HEK293 (cell line): ENCODE measurements around the gene ELL2.

Experiments used
- CTCF ChIA-PET: fragments of 350-600 bp; formaldehyde crosslinking; extraction: SDS; loops from one replicate; lab custom pipeline; 2021; ENCODE audit warnings: antibody characterized with exemption; lab: Yijun Ruan, JAX
- POLR2A ChIA-PET: fragments of 300-600 bp; formaldehyde crosslinking; extraction: SDS; loops from one replicate; lab custom pipeline; 2020; ENCODE audit warnings: antibody characterized with exemption, inconsistent platforms; lab: Yijun Ruan, JAX
- H3K27ac ChIP-seq: fragments of 200-500 bp; sonication (Bioruptor generic); 2 replicates; pipeline ENCODE4 v1.5.1; 2014; ENCODE audit warnings: low read depth, low read length, control low read depth, inconsistent platforms; ENCODE audit errors: extremely low read depth
- H3K36me3 ChIP-seq, 2 experiments: fragments of 200-500 bp in 1 of 2; sonication (Bioruptor generic) in 1 of 2; 1 replicate in 1 of 2; 2 replicates in 1 of 2; pipeline ENCODE4 v1.5.1; 2014 to 2017; ENCODE audit warnings: inconsistent platforms in 2 of 2, low read length in 2 of 2; ENCODE audit not compliant: control insufficient read depth in 2 of 2, insufficient read depth in 1 of 2
- H3K4me1 ChIP-seq: fragments of 200-500 bp; sonication (Bioruptor generic); 2 replicates; pipeline ENCODE4 v1.5.1; 2014; ENCODE audit warnings: mild to moderate bottlenecking, low read length, inconsistent platforms; ENCODE audit not compliant: control insufficient read depth, insufficient read depth
- H3K4me3 ChIP-seq: 2 replicates; pipeline ENCODE4 v1.5.1; 2011; ENCODE audit warnings: low read depth, mild to moderate bottlenecking, control low read depth, low read length, moderate library complexity
- H3K9me3 ChIP-seq: fragments of 200-500 bp; sonication (Bioruptor generic); 2 replicates; pipeline ENCODE4 v1.5.1; 2014; ENCODE audit warnings: low read depth, low read length, inconsistent platforms; ENCODE audit not compliant: control insufficient read depth, insufficient read depth
- EGR2 ChIP-seq: fragments of 450-650 bp; formaldehyde crosslinking; IDR thresholded peaks from 2 replicates; pipeline ENCODE4 v1.5.1; 2016; ENCODE audit warnings: low read depth, missing biosample characterization, missing genetic modification characterization
- OSR2 ChIP-seq: fragments of 450-650 bp; formaldehyde crosslinking; IDR thresholded peaks from 2 replicates; pipeline ENCODE4 v1.5.1; 2016; ENCODE audit warnings: missing biosample characterization, missing genetic modification characterization
- PRDM4 ChIP-seq: fragments of 450-650 bp; formaldehyde crosslinking; IDR thresholded peaks from 2 replicates; pipeline ENCODE4 v1.5.1; 2017; ENCODE audit warnings: missing biosample characterization, missing genetic modification characterization
- SP2 ChIP-seq: fragments of 450-650 bp; formaldehyde crosslinking; IDR thresholded peaks from 2 replicates; pipeline ENCODE4 v1.5.1; 2016; ENCODE audit warnings: missing biosample characterization, missing genetic modification characterization
- ZBTB49 ChIP-seq: fragments of 450-650 bp; formaldehyde crosslinking; IDR thresholded peaks from 2 replicates; pipeline ENCODE4 v1.5.1; 2016; ENCODE audit warnings: missing biosample characterization, missing genetic modification characterization, low read depth
- ZFHX2 ChIP-seq: fragments of 450-650 bp; formaldehyde crosslinking; conservative IDR thresholded peaks from 2 replicates; pipeline ENCODE4 v1.5.1; 2016; ENCODE audit warnings: missing biosample characterization, missing genetic modification characterization
- ZFP41 ChIP-seq: fragments of 450-650 bp; formaldehyde crosslinking; IDR thresholded peaks from 2 replicates; pipeline ENCODE4 v1.5.1; 2016; ENCODE audit warnings: missing biosample characterization, missing genetic modification characterization, borderline replicate concordance
- ZNF112 ChIP-seq: fragments of 450-650 bp; formaldehyde crosslinking; IDR thresholded peaks from 2 replicates; pipeline ENCODE4 v1.5.0; 2017; ENCODE audit warnings: missing biosample characterization, missing genetic modification characterization
- ZNF138 ChIP-seq: fragments of 450-650 bp; formaldehyde crosslinking; IDR thresholded peaks from 2 replicates; pipeline ENCODE4 v1.5.1; 2016; ENCODE audit warnings: missing biosample characterization, missing genetic modification characterization, borderline replicate concordance
- ZNF211 ChIP-seq: fragments of 450-650 bp; formaldehyde crosslinking; IDR thresholded peaks from 2 replicates; pipeline ENCODE4 v1.5.1; 2016; ENCODE audit warnings: low read depth, missing biosample characterization, missing genetic modification characterization
- ZNF239 ChIP-seq: fragments of 450-650 bp; formaldehyde crosslinking; IDR thresholded peaks from 2 replicates; pipeline ENCODE4 v1.5.1; 2016; ENCODE audit warnings: missing biosample characterization, missing genetic modification characterization
- ZNF37A ChIP-seq: fragments of 450-650 bp; IDR thresholded peaks from 2 replicates; pipeline ENCODE4 v1.5.1; 2018; ENCODE audit warnings: missing biosample characterization, missing genetic modification characterization
- ZNF585B ChIP-seq: fragments of 450-650 bp; formaldehyde crosslinking; IDR thresholded peaks from 2 replicates; pipeline ENCODE4 v1.5.1; 2016; ENCODE audit warnings: missing biosample characterization, missing genetic modification characterization
- ZNF677 ChIP-seq: fragments of 450-650 bp; IDR thresholded peaks from 2 replicates; pipeline ENCODE4 v1.5.0; 2018; ENCODE audit warnings: missing biosample characterization, mild to moderate bottlenecking, missing genetic modification characterization, moderate library complexity
- ZNF776 ChIP-seq: fragments of 450-650 bp; formaldehyde crosslinking; IDR thresholded peaks from 2 replicates; pipeline ENCODE4 v1.5.0; 2017; ENCODE audit warnings: missing biosample characterization, missing genetic modification characterization, borderline replicate concordance
- ZNF777 ChIP-seq: fragments of 450-650 bp; formaldehyde crosslinking; IDR thresholded peaks from 2 replicates; pipeline ENCODE4 v1.5.1; 2017; ENCODE audit warnings: missing biosample characterization, missing genetic modification characterization, borderline replicate concordance
- ZNF791 ChIP-seq: fragments of 450-650 bp; formaldehyde crosslinking; IDR thresholded peaks from 2 replicates; pipeline ENCODE4 v1.5.1; 2016; ENCODE audit warnings: missing biosample characterization, missing genetic modification characterization

ELL2 gene

GRCh38 chr5:95983080-95983479 is 21.4 kb upstream of the ELL2 start:
- Histone ChIP-seq H3K36me3 (no peaks in the 10 kb centered on the region), H3K27ac (no peak overlapping the region), H3K4me3 (no peak overlapping the region), H3K9me3 (no peaks in the 10 kb centered on the region), H3K4me1 (no peaks in the 10 kb centered on the region)
- ChIA-PET POLR2A (no interaction called here), CTCF (no interaction called here)
- no peak for TF ChIP-seq ZNF776 (tag by site-specific recombination)

- Histone ChIP-seq H3K4me3 (no peak overlapping the region), H3K9me3 (no peaks in the 10 kb centered on the region), H3K4me1 (peaks cover 10% of the 10 kb centered on the region), H3K36me3 (no peaks in the 10 kb centered on the region), H3K27ac (no peak overlapping the region)
- ChIA-PET CTCF (interaction anchor here (1.0 kb wide), 1 partner anchor 18 kb away, joined by 3 read pairs; no protein-coding TSS in a partner anchor), POLR2A (no interaction called here)
- no peak for TF ChIP-seq ZNF138 (tag by site-specific recombination)
- no peak for TF ChIP-seq ZNF776 (tag by site-specific recombination)
- TF ChIP-seq ZNF777 (tag by site-specific recombination), result no peak
Observed at GRCh38 chr5:95976606-95977005, 15.0 kb upstream of the ELL2 start.

GRCh38 chr5:95975703-95976102 is 14.1 kb upstream of the ELL2 start:
- peaks cover 10% of the 10 kb centered on the region for H3K4me1 ChIP-seq
- POLR2A ChIA-PET, result no interaction called here
- no peak overlapping the region for H3K4me3 ChIP-seq
- TF ChIP-seq ZNF112 (no peak), ZNF239 (tag by site-specific recombination) (no peak), OSR2 (tag by site-specific recombination) (peak; percentile 29; the same call in 1 of the 2 replicates), ZNF585B (tag by site-specific recombination) (no peak), ZNF677 (tag by site-specific recombination) (no peak), PRDM4 (no peak)
- H3K9me3 ChIP-seq, result no peaks in the 10 kb centered on the region
- no peaks in the 10 kb centered on the region for H3K36me3 ChIP-seq
- CTCF ChIA-PET, result interaction anchor here (1.0 kb wide), 1 partner anchor 11 kb away, joined by 3 read pairs; no protein-coding TSS in a partner anchor
- no peak overlapping the region for H3K27ac ChIP-seq

- Histone ChIP-seq H3K36me3 (no peaks in the 10 kb centered on the region), H3K27ac (no peak overlapping the region), H3K4me1 (peaks cover 10% of the 10 kb centered on the region), H3K4me3 (no peak overlapping the region), H3K9me3 (no peaks in the 10 kb centered on the region)
- TF ChIP-seq ZFHX2 (tag by site-specific recombination), result peak; percentile 59
- no peak for TF ChIP-seq ZNF791 (tag by site-specific recombination)
- no peak for TF ChIP-seq ZBTB49 (tag by site-specific recombination)
- TF ChIP-seq ZFP41 (tag by site-specific recombination), result no peak
- TF ChIP-seq SP2 (tag by site-specific recombination), result no peak
- TF ChIP-seq EGR2 (tag by site-specific recombination), result 0 out of 2 replicates have a peak, but pooled peaks have one; percentile 30
- TF ChIP-seq ZNF37A (tag by site-specific recombination), result no peak
- TF ChIP-seq ZNF211 (tag by site-specific recombination), result no peak
- ChIA-PET CTCF (interaction anchor here (0.7 kb wide), 1 partner anchor 32 kb away, joined by 4 read pairs; no protein-coding TSS in a partner anchor), POLR2A (no interaction called here)
Observed at GRCh38 chr5:95973793-95974325, 12.2 kb upstream of the ELL2 start.
